K562 (cell line): ENCODE results near the gene CUEDC2.

Experiments used
- HMG20A ChIP-seq: fragments of 450-650 bp; formaldehyde crosslinking; conservative IDR thresholded peaks from 2 replicates; pipeline ENCODE4 v1.4.0; 2020; ENCODE audit warnings: mild to moderate bottlenecking, mixed read lengths
- HNRNPL ChIP-seq: fragments of 200-400 bp; formaldehyde crosslinking; IDR thresholded peaks from 2 replicates; pipeline ENCODE4 v1.6.1; 2017; ENCODE audit warnings: low read depth, mild to moderate bottlenecking, low read length
- NR1H2 ChIP-seq: sonication (generic); formaldehyde crosslinking; IDR thresholded peaks from 2 replicates; pipeline ENCODE4 v1.4.0; 2020; ENCODE audit warnings: mild to moderate bottlenecking, missing genetic modification reagents
- TF ChIP-seq, protein P1 (sequence below): fragments of 450-650 bp; formaldehyde crosslinking; IDR thresholded peaks from 2 replicates; pipeline ENCODE4 v1.4.0; 2020; ENCODE audit warnings: mild to moderate bottlenecking, mixed read lengths

GRCh38 chr10:102375867-102376266, 56.5 kb downstream of the CUEDC2 start:
- TF ChIP-seq, protein P1, sequence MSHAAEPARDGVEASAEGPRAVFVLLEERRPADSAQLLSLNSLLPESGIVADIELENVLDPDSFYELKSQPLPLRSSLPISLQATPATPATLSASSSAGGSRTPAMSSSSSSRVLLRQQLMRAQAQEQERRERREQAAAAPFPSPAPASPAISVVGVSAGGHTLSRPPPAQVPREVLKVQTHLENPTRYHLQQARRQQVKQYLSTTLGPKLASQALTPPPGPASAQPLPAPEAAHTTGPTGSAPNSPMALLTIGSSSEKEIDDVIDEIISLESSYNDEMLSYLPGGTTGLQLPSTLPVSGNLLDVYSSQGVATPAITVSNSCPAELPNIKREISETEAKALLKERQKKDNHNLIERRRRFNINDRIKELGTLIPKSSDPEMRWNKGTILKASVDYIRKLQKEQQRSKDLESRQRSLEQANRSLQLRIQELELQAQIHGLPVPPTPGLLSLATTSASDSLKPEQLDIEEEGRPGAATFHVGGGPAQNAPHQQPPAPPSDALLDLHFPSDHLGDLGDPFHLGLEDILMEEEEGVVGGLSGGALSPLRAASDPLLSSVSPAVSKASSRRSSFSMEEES = no peak
- TF ChIP-seq HMG20A = no peak
- TF ChIP-seq HNRNPL = no peak
- TF ChIP-seq NR1H2 = no peak
